GM21447 (cell line): ENCODE data around the gene PHF13.

Experiments
- ATAC-seq: cut with Tn5 transposase; IDR thresholded peaks from one replicate; pipeline ENCODE4 v1.9.1; 2021; ENCODE audit not compliant: unreplicated experiment

The PHF13 gene

DNA sequence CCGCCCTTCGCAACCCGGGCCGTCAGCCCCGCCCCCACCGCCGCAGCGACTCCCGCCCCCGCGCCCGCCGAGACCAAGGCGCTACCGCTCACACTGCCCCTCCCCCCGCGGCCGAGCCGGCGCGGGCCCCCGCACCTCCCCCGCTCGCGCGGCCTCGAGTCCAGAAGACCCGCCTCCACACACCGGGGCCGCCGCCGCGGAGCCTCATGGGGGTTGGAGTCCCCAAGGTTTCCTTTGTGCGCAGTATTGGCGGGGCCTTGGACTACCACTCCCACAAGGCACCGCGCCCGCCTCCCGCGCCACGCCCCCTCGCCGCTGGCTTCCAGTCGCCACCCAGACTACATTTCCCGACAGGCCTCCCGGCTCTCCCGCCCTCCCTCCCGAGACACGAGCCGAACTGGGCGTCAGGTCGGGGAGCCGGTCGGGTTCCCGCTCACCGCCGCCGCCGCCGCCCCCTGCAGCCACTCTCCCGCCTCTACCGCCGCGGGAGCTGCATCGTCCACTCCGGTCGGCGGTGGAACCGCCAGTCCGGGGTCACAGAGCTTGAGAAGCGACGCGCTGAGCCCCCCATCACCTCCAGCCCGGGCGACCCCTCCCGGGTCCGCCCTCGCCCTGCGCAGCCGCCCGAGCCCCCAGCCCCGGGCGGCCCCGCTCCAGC lies at the start of gene PHF13:
Gene PHF13, plus strand, starts transcription at position 371 of the 658 bp plus-strand sequence. CDS start 336 bp downstream, outside the sequence.
- peak; percentile 87 for ATAC-seq

GRCh38 chr1:6569033-6569432 lies 44.5 kb upstream of the PHF13 start:
- no peak for ATAC-seq

DNA sequence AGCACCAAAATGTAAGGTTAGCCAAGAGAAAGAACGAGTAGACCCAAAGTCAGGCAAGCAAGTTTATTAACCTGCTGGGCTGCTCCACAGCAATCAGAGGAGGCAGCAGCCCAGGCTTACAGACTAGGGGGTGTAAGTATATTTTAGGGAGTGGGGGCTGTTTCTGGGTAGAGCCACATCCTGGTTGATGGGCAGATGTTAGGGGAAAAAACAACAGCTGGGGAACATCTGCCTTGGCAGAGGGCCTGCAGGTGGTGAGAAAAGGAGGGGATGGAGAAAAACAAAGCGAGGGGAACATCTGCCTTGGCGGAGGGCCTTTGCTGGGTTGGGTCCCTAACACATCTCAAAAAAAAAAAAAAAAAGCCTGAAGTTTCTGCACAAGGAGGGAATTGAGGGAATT lies 43.4 kb upstream of the PHF13 start:
- ATAC-seq, result no peak

GRCh38 chr1:6570987-6571386 lies 42.5 kb upstream of the PHF13 start:
- no peak for ATAC-seq

- no peak for ATAC-seq
These were observed 40.7 kb upstream of the PHF13 start for GRCh38 chr1:6572653-6573383.

GRCh38 chr1:6574025-6574620 lies 39.4 kb upstream of the PHF13 start:
- ATAC-seq, result no peak

DNA sequence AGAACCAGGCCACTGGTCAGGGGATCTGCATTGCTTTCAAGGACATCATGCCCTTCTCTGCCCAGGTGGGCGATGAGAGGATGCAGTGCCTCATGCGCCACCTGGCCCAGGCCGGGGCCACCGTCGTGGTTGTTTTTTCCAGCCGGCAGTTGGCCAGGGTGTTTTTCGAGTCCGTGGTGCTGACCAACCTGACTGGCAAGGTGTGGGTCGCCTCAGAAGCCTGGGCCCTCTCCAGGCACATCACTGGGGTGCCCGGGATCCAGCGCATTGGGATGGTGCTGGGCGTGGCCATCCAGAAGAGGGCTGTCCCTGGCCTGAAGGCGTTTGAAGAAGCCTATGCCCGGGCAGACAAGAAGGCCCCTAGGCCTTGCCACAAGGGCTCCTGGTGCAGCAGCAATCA lies 38.7 kb upstream of the PHF13 start:
- ATAC-seq, result no peak

GRCh38 chr1:6577831-6578525 lies 35.6 kb upstream of the PHF13 start:
- ATAC-seq, result no peak

GRCh38 chr1:6578624-6579373 lies 34.7 kb upstream of the PHF13 start:
- ATAC-seq, result no peak

DNA sequence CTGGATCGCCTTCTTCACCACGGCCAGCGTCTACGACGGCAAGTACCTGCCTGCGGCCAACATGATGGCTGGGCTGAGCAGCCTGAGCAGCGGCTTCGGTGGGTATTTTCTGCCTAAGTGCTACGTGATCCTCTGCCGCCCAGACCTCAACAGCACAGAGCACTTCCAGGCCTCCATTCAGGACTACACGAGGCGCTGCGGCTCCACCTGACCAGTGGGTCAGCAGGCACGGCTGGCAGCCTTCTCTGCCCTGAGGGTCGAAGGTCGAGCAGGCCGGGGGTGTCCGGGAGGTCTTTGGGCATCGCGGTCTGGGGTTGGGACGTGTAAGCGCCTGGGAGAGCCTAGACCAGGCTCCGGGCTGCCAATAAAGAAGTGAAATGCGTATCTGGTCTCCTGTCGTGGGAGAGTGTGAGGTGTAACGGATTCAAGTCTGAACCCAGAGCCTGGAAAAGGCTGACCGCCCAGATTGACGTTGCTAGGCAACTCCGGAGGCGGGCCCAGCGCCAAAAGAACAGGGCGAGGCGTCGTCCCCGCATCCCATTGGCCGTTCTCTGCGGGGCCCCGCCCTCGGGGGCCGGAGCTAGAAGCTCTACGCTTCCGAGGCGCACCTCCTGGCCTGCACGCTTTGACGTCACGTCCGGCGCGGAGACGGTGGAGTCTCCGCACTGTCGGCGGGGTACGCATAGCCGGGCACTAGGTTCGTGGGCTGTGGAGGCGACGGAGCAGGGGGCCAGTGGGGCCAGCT lies 34.0 kb upstream of the PHF13 start, which contains the start of gene ZBTB48:
Gene ZBTB48, plus strand, starts transcription at position 621 of the 745 bp plus-strand sequence. CDS start 616 bp downstream, outside the sequence.
- peak; percentile 92 for ATAC-seq

GRCh38 chr1:6580119-6580592 lies 33.4 kb upstream of the PHF13 start:
- ATAC-seq, result no peak

DNA sequence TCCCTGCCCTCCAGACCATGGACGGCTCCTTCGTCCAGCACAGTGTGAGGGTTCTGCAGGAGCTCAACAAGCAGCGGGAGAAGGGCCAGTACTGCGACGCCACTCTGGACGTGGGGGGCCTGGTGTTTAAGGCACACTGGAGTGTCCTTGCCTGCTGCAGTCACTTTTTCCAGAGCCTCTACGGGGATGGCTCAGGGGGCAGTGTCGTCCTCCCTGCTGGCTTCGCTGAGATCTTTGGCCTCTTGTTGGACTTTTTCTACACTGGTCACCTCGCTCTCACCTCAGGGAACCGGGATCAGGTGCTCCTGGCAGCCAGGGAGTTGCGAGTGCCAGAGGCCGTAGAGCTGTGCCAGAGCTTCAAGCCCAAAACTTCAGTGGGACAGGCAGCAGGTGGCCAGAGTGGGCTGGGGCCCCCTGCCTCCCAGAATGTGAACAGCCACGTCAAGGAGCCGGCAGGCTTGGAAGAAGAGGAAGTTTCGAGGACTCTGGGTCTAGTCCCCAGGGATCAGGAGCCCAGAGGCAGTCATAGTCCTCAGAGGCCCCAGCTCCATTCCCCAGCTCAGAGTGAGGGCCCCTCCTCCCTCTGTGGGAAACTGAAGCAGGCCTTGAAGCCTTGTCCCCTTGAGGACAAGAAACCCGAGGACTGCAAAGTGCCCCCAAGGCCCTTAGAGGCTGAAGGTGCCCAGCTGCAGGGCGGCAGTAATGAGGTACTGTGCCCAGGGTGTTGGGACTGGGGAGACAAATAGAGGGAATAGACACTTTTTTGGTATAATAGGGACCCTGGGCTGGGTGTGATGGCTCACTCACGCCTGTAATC lies 32.7 kb upstream of the PHF13 start:
- no peak for ATAC-seq

- no peak for ATAC-seq
These were observed 31.8 kb upstream of the PHF13 start for GRCh38 chr1:6581561-6582305.

- no peak for ATAC-seq
These were observed 31.2 kb upstream of the PHF13 start for GRCh38 chr1:6582370-6582769.

DNA sequence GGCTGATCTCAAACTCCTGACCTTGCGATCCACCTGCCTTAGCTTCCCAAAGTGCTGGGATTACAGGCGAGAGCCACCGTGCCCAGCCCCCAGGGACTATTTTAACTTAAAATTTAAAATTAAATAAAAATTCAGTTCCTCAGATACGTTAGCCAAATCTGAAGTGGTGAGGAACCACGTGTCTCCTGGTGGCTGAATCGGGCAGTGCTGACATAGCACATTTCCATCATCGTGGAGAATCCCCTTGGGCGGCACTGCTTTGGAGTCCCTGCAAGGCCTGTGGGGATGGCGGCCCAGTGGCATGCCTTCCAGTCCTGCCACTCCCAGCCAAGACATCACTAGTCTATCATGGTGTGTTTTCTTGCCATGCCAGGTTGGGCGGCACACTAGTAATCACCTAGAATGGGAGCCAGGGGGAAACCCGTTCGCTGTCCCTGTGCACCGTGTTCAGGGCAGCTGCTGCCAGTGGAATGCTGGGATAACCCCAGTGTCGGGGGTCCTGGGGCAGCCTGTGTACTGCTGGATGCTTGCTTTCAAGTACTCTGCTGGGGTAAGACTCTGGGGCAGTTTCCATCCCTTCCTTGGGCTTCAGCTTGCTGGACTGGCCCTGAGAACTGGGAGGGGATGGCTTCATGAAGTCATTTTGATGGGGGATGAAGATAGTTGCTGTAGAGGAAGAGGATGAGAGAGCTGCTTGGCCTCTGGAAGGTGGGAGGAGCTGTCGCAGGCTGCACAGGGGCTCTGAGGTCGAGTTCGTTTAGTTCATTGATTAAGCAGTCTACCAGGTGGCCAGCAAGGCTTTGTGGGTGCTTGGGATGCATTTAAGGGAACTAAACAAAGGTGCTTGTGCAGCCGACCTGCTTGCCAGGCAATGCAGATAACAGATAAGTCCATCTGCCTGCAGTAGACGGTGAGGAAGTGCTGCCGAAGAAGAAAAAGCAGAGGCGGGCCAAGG lies 29.1 kb upstream of the PHF13 start:
- ATAC-seq, result no peak

- no peak for ATAC-seq
These were observed 28.3 kb upstream of the PHF13 start for GRCh38 chr1:6585081-6585722.

- no peak for ATAC-seq
These were observed 27.7 kb upstream of the PHF13 start for GRCh38 chr1:6585841-6586240.
